GM19463 (cell line): ENCODE results near the gene RBPMS2.

Experiments used
- ATAC-seq: cut with Tn5 transposase; IDR thresholded peaks from one replicate; pipeline ENCODE4 v1.9.1; 2021; ENCODE audit warnings: mild to moderate bottlenecking, moderate library complexity; ENCODE audit not compliant: unreplicated experiment

Gene RBPMS2

DNA sequence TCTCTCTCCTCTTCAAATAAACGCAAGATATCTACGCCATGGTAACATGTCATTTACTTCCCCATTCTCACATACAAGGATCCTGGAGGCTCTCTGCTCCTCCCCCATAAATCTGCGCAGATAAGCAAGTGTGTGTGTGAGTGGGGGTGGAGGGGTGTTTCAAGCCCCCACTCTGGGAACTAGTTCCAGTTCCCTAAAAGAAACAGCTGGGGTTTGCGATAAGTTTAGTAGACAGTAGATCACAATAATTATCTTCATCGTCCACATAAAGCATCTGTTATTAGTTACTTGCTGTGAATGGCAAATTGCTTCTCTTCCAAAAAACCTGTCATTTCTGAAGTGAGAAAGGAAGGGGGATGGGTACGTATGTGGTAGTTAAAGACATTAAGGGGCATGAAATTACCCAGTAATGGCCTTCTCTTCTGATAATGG lies 79.8 kb downstream of the RBPMS2 start:
- ATAC-seq, result no peak

DNA sequence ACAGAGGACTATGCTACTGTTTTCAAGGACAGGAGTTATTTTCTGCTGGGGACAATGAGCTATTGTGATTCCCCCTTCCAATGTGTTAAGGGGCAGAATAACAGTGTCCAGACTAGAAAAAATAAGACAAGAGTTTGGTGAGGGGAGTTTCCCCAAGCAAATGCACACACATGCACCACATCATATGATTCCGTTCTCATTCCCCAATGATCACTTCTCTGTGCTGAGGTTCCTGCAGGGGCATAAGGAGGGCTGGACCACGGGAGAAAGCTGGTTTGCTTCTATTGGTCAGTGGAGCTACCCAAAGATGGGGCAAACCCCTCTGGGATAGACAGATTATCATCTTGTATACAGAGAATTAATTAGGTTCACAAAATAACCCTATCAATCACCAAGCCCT lies 80.6 kb downstream of the RBPMS2 start:
- ATAC-seq, result no peak

DNA sequence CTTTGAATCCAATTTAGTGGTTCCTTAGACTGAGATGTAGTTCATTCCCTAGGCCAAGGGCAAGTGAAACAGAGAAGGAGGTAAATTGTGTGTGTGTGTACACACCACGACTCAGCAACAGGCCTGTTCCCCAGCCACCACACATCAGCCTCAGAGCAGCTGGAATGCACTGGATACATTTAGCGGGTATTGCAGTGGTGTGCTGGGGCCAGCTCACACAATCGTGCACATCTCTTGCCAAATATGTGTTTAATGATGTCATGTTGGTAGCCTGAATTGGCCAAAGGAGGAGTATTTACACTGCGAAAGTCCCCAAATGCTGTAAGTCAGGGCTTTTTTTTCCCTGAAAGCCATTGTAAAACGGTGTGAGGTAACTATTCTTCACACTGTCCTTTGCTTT lies 82.3 kb downstream of the RBPMS2 start:
- ATAC-seq, result no peak

DNA sequence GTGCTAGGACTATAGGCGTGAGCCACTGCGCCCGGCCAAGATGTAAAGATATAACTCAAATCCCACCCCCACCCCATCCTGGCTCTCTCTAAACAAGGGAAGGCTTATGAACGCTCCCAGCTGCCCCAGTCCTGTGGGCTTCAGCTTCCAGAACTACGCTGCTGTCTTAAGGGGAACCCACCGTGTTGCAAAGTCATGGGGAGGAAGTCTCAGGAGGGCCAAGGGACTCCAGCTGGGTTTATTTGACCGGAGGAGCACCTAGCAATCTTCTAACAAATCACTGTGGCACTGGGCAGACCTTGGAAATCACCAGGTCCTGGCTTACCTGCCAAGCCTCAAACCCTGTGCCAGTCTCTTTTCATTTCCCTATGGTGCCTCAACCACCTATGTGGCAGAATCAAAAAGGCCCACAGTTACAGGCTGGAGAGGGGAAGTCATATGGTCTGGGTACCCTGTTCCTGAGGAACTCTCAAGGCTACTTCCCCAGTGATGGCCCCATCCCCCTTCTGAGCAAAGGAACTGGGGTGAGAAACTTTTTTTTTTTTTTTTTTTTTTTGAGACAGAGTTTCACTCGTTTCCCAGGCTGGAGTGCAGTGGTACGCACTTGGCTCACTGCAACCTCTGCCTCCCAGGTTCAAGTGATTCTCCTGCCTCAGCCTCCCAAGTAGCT lies 83.4 kb downstream of the RBPMS2 start:
- ATAC-seq, result no peak

DNA sequence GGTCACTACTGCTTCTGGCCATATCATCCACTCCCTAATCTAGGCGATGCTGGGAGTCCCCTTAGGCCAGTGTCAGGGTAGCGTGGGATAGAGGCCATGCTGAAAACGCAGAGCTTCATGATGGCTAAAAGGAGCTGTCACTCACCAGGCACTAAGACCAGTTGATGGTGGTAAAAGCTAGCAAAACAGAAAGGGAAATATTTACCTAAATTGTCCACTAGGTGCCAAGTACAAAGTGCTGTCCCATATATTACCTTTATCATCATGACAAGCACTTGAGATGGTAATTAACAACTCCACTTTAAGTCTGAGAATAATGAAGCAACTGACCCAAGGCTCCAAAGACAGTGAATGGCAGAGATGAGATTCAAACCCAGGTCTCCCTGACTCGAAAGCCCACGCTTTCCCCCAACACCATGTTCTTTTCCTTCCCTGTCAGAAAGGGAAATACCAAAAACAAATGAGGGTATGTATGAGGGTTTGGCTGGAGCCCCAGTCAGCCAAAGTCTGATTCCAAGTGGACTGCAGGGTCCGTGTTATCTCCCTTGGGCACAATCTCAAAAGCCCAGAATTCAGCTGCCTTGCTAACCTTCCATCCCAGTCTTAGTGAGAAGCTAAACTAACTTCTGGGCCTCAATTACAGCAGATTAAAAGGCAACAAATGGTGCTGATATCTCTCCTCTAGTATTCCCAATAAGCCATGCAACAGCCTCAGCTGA lies 84.7 kb downstream of the RBPMS2 start:
- ATAC-seq, result no peak

DNA sequence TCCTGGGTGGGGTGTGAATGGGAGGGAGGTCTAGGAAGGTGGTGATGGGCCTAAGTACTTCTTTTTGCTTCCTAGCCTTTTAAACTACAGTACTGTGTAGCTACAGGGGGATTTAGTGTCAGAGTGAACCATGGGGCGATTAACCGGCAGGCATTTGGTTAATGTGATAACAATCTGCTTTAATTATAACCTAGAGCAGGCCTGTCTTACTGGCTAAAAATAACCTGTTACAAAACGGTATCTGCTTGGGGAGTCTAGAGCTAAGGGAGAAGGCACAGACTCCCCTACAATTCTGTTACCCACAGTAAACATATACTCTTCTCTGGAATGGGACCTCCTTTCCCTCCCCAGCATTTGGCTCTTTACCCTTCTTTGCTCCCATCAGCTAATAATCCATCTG lies 85.4 kb downstream of the RBPMS2 start:
- ATAC-seq, result no peak
